HFF-Myc (cell line): Measurements from ENCODE around the gene CACNA2D3.

Experiments used
- DNase-seq: peaks from one replicate; pipeline ENCODE4 v3.0.0-alpha.2; 2011; ENCODE audit warnings: low read depth; ENCODE audit errors: extremely low read depth
- H3K4me3 ChIP-seq: replicated peaks from 2 replicates; pipeline ENCODE4 v1.5.1; 2011; ENCODE audit warnings: low read depth, mild to moderate bottlenecking, control low read depth, low read length
- CTCF ChIP-seq: IDR thresholded peaks from 2 replicates; pipeline ENCODE4 v1.5.1; 2012; ENCODE audit warnings: mild to moderate bottlenecking, low read depth, low read length, control low read depth; ENCODE audit errors: missing control alignments

The CACNA2D3 gene

GRCh38 chr3:54570008-54570407 is 447.7 kb downstream of the CACNA2D3 start:
- no peak for TF ChIP-seq CTCF
- no peak overlapping the region for H3K4me3 ChIP-seq
- no peak for DNase-seq

- TF ChIP-seq CTCF, result no peak
- no peak for DNase-seq
- H3K4me3 ChIP-seq, result no peak overlapping the region
These were observed 450.0 kb downstream of the CACNA2D3 start for GRCh38 chr3:54572197-54572895.

- H3K4me3 ChIP-seq, result no peak overlapping the region
- DNase-seq, result no peak
- TF ChIP-seq CTCF, result no peak
These were observed 451.5 kb downstream of the CACNA2D3 start for GRCh38 chr3:54573858-54574257.

GRCh38 chr3:54574906-54575617 is 452.7 kb downstream of the CACNA2D3 start:
- no peak overlapping the region for H3K4me3 ChIP-seq
- DNase-seq, result no peak
- TF ChIP-seq CTCF, result no peak

- no peak for TF ChIP-seq CTCF
- no peak overlapping the region for H3K4me3 ChIP-seq
- DNase-seq, result no peak
These were observed 453.2 kb downstream of the CACNA2D3 start for GRCh38 chr3:54575618-54575960.

GRCh38 chr3:54577313-54577712 is 455.0 kb downstream of the CACNA2D3 start:
- no peak overlapping the region for H3K4me3 ChIP-seq
- DNase-seq, result no peak
- TF ChIP-seq CTCF, result no peak
